ENCODE measurements around the gene JAZF1. TPM values are rescaled to one million over a fixed set of nuclear protein-coding genes. Genes with fewer than 3 reads are reported as not detected.

Gene JAZF1
- total and polyA plus RNA-seq, 9 of the 15 experiments (the other 6 are each of a cell fraction or from before 2014, with no cell fraction given), result 0.04 to 0.64 (median 0.11) TPM; not detected in 3

DNA sequence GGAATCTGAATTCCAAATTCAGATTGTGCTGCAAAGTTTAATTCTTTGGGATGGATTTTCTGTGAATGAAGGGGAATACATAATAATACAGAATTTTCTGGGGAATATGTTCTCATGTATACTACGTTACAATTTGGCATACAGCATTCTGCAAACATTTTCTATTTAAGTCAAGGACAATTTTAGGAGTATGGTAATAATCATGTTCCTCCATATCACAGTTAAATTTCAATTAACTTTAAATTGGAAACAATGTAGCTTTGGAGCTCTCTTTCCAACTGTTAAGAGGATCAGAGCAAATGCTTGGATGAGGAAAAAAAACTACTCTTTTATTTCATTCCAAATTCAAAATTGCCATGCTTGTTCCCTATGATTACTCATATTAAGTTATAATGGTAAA lies 217.5 kb downstream of the JAZF1 start (continued):
- TF ChIP-seq TFAM (CRISPR knock-in tag; conservative IDR thresholded peaks at IDR 0.05) (no peak), HMGN3 (IDR thresholded peaks at IDR 0.05; ENCODE audit: borderline replicate concordance, extremely low read depth, insufficient read length, low read depth, low read length) (no peak), GABPA (tag; conservative IDR thresholded peaks at IDR 0.05; ENCODE audit: low read depth) (no peak)

DNA sequence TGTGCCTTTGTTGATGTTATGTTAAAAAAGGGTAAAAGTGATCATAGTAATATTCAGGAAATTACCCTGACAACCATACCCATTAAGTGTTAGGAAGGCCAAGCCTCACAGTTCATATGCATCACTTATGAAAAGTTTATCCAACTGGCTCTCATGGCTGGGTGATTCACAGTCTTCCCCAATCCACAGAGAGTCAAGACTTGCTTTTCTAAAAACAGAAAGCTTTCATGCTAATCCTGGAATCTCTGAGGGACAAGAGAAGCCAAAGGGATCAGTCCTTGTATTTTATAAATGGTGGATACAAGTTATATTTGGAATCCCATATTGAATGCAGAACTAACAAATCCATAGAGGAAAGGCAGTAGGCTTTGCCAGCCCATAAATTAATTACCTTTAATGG lies 218.3 kb downstream of the JAZF1 start:
- Histone ChIP-seq H3K27ac (ENCODE audit: extremely low read depth, low read depth, low read length) (no peak overlapping the region), H3K27me3 (ENCODE audit: control insufficient read depth in 2 of 2, insufficient read depth in 2 of 2, low read length in 2 of 2) (peaks cover 2 to 5% of the 10 kb centered on the region in 2 experiments; a peak in 3 of 5 replicates), H2AFZ (ENCODE audit: low read depth, low read length) (no peak overlapping the region), H4K20me1 (replicated peaks; ENCODE audit: control insufficient read depth, insufficient read depth, low read length) (no peaks in the 10 kb centered on the region; the same call in 1 of the 2 replicates), H3K79me2 (ENCODE audit: control insufficient read depth, insufficient read depth, low read length) (no peaks in the 10 kb centered on the region), H3K4me3 (no peak overlapping the region), H3K4me2 (ENCODE audit: insufficient read depth, low read length) (no peak overlapping the region), H3K9me1 (ENCODE audit: control insufficient read depth, insufficient read depth, low read length) (no peaks in the 10 kb centered on the region), H3K4me1 (replicated peaks in 1 of 2; ENCODE audit: control insufficient read depth in 2 of 2, insufficient read depth in 2 of 2, low read length in 2 of 2) (no peaks in the 10 kb centered on the region), H3K9ac (ENCODE audit: insufficient read depth in 1 of 2, low read depth in 2 of 2, low read length in 2 of 2) (no peak overlapping the region), H3K36me3 (ENCODE audit: control insufficient read depth, insufficient read depth, low read length) (no peaks in the 10 kb centered on the region), H3K9me3 (replicated peaks; ENCODE audit: control insufficient read depth, insufficient read depth, low read depth, low read length) (no peaks in the 10 kb centered on the region)
- POLR2A ChIA-PET, result interaction anchor here (0.9 to 1.4 kb wide), 2 partner anchors 12 to 119 kb away, joined by 3 read pairs; no protein-coding TSS in a partner anchor
- BruUV-seq (replicated peaks), result no TSS peak
- in situ Hi-C loops (cut with MboI), result no loop called here
- FAIRE-seq, result no peak
- no peak for DNase-seq (ENCODE audit: extremely low read depth in 1 of 4, low spot score in 3 of 4)
- ATAC-seq, result no peak
- intact Hi-C loops (cut with micrococcal nuclease), result no loop called here
- CTCF ChIA-PET (ENCODE audit: low intra/inter-chr PET ratio), result no interaction called here
- TF ChIP-seq ZNF143 (CRISPR knock-in tag; IDR thresholded peaks at IDR 0.05) (no peak), ESRRB (CRISPR knock-in tag; IDR thresholded peaks at IDR 0.05; ENCODE audit: borderline replicate concordance) (no peak), NR3C1 (CRISPR knock-in tag; IDR thresholded peaks at IDR 0.05) (no peak), EHMT2 (IDR thresholded peaks at IDR 0.05) (no peak), ZNF778 (CRISPR knock-in tag; IDR thresholded peaks at IDR 0.05) (no peak), ZNF830 (CRISPR knock-in tag; IDR thresholded peaks at IDR 0.05) (no peak), ZNF3 (CRISPR knock-in tag; IDR thresholded peaks at IDR 0.05) (no peak), XRCC3 (IDR thresholded peaks at IDR 0.05) (no peak), ZNF384 (IDR thresholded peaks at IDR 0.05; ENCODE audit: low read depth, low read length) (no peak), ZNF217 (CRISPR knock-in tag; IDR thresholded peaks at IDR 0.05) (no peak), ZNF699 (CRISPR knock-in tag; IDR thresholded peaks at IDR 0.05; ENCODE audit: insufficient replicate concordance) (no peak), NR2C2 (CRISPR knock-in tag; IDR thresholded peaks at IDR 0.05) (no peak), NR2C2 (tag; IDR thresholded peaks at IDR 0.05) (no peak), MYBL2 (IDR thresholded peaks at IDR 0.05; ENCODE audit: low read depth) (no peak), MYBL2 (CRISPR knock-in tag; IDR thresholded peaks at IDR 0.05; ENCODE audit: borderline replicate concordance) (no peak), ZNF197 (CRISPR knock-in tag; IDR thresholded peaks at IDR 0.05; ENCODE audit: low read depth) (no peak)
- TF ChIP-seq, protein P1, sequence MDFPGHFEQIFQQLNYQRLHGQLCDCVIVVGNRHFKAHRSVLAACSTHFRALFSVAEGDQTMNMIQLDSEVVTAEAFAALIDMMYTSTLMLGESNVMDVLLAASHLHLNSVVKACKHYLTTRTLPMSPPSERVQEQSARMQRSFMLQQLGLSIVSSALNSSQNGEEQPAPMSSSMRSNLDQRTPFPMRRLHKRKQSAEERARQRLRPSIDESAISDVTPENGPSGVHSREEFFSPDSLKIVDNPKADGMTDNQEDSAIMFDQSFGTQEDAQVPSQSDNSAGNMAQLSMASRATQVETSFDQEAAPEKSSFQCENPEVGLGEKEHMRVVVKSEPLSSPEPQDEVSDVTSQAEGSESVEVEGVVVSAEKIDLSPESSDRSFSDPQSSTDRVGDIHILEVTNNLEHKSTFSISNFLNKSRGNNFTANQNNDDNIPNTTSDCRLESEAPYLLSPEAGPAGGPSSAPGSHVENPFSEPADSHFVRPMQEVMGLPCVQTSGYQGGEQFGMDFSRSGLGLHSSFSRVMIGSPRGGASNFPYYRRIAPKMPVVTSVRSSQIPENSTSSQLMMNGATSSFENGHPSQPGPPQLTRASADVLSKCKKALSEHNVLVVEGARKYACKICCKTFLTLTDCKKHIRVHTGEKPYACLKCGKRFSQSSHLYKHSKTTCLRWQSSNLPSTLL (IDR thresholded peaks at IDR 0.05), result no peak
- TF ChIP-seq, protein P2, sequence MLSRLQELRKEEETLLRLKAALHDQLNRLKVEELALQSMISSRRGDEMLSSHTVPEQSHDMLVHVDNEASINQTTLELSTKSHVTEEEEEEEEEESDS (CRISPR knock-in tag; IDR thresholded peaks at IDR 0.05), result no peak
- TF ChIP-seq, protein P3, sequence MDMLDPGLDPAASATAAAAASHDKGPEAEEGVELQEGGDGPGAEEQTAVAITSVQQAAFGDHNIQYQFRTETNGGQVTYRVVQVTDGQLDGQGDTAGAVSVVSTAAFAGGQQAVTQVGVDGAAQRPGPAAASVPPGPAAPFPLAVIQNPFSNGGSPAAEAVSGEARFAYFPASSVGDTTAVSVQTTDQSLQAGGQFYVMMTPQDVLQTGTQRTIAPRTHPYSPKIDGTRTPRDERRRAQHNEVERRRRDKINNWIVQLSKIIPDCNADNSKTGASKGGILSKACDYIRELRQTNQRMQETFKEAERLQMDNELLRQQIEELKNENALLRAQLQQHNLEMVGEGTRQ (CRISPR knock-in tag; IDR thresholded peaks at IDR 0.05), result no peak

All from K562 (cell line).